Endodermal cell (in vitro differentiated cells): Measurements from ENCODE around the gene ITM2B. TPM values are rescaled to one million over a fixed set of nuclear protein-coding genes. Genes with fewer than 3 reads are reported as not detected.

Experiments
- DNase-seq: peaks from one replicate; pipeline ENCODE4 v3.0.0-alpha.2; 2017
- H3K27ac ChIP-seq: 2 replicates; pipeline ENCODE4 v1.5.1; 2013; ENCODE audit warnings: mild to moderate bottlenecking, low read depth, low read length, moderate library complexity
- H3K27me3 ChIP-seq: 2 replicates; pipeline ENCODE4 v1.6.1; 2013; ENCODE audit warnings: mild to moderate bottlenecking, low read length, moderate library complexity; ENCODE audit not compliant: insufficient read depth, control insufficient read depth, poor library complexity, severe bottlenecking
- H3K36me3 ChIP-seq: 2 replicates; pipeline ENCODE4 v1.7.0; 2013; ENCODE audit warnings: mild to moderate bottlenecking, low read length, moderate library complexity; ENCODE audit not compliant: control insufficient read depth, insufficient read depth
- H3K4me1 ChIP-seq: one replicate; pipeline ENCODE4 v1.7.0; 2013; ENCODE audit warnings: low read length; ENCODE audit not compliant: control insufficient read depth, insufficient read depth
- H3K4me3 ChIP-seq: 2 replicates; pipeline ENCODE4 v1.5.1; 2013; ENCODE audit warnings: mild to moderate bottlenecking, low read length, moderate library complexity
- H3K9ac ChIP-seq: 2 replicates; pipeline ENCODE4 v1.6.1; 2013; ENCODE audit warnings: mild to moderate bottlenecking, low read length, moderate library complexity; ENCODE audit not compliant: poor library complexity, severe bottlenecking; ENCODE audit errors: extremely low read depth
- H3K9me3 ChIP-seq: 2 replicates; pipeline ENCODE4 v1.6.1; 2013; ENCODE audit warnings: mild to moderate bottlenecking, low read length, moderate library complexity; ENCODE audit not compliant: control insufficient read depth
- H3K27ac Mint-ChIP-seq: 2 replicates; pipeline ENCODE4 v1.8.0; 2020; ENCODE audit warnings: mixed read lengths
- H3K27me3 Mint-ChIP-seq: 2 replicates; pipeline ENCODE4 v1.8.0; 2021; ENCODE audit warnings: mild to moderate bottlenecking, mixed read lengths; ENCODE audit not compliant: insufficient read depth
- H3K36me3 Mint-ChIP-seq: 2 replicates; pipeline ENCODE4 v1.8.0; 2020; ENCODE audit warnings: low read depth, mixed read lengths
- H3K4me1 Mint-ChIP-seq: 2 replicates; pipeline ENCODE4 v1.8.0; 2020; ENCODE audit warnings: mixed read lengths
- H3K4me3 Mint-ChIP-seq: 2 replicates; pipeline ENCODE4 v1.8.0; 2020; ENCODE audit warnings: mild to moderate bottlenecking, moderate library complexity, mixed read lengths
- H3K9me3 Mint-ChIP-seq: 2 replicates; pipeline ENCODE4 v1.8.0; 2020; ENCODE audit warnings: mild to moderate bottlenecking, mixed read lengths
- WGBS, 2 experiments: methylation state at CpG; one replicate each; pipeline versions ENCODE4 v1.1.5 to v1.1.7; 2013; ENCODE audit warnings: missing lambda C conversion rate in 2 of 2, mixed read lengths in 1 of 2; ENCODE audit not compliant: insufficient coverage in 1 of 2, insufficient read length in 1 of 2; 5-methylcytosine and 5-hydroxymethylcytosine counted together
- total RNA-seq, 2 donors: library from RNA; stranded (reverse); fragmentation: NEBNext Ultra II Directional in 1 of 2; extraction: Animal tissue kit (Norgen Biotek cat#: 25700) in 1 of 2; gene quantifications; 2 replicates in 1 of 2; 3 replicates in 1 of 2; pipeline ENCODE4 v1.2.1, GENCODE V29; 2021
- TF ChIP-seq, protein P1 (sequence below): fragments of 200-600 bp; sonication (generic); conservative IDR thresholded peaks from 2 replicates; pipeline ENCODE4 v1.5.0; 2021; ENCODE audit warnings: antibody characterized with exemption, mild to moderate bottlenecking

The ITM2B gene
- total RNA-seq, 2 donors from 2014 or later: 158 to 170 TPM

- no peak overlapping the region for H3K4me3 ChIP-seq
- no peaks in the 10 kb centered on the region for H3K4me1 ChIP-seq
- Mint-ChIP-seq H3K4me3 (no peak overlapping the region), H3K4me1 (no peaks in the 10 kb centered on the region), H3K27ac (no peak overlapping the region), H3K36me3 (peaks cover 3% of the 10 kb centered on the region), H3K9me3 (no peaks in the 10 kb centered on the region), H3K27me3 (no peaks in the 10 kb centered on the region)
- TF ChIP-seq, protein P1, sequence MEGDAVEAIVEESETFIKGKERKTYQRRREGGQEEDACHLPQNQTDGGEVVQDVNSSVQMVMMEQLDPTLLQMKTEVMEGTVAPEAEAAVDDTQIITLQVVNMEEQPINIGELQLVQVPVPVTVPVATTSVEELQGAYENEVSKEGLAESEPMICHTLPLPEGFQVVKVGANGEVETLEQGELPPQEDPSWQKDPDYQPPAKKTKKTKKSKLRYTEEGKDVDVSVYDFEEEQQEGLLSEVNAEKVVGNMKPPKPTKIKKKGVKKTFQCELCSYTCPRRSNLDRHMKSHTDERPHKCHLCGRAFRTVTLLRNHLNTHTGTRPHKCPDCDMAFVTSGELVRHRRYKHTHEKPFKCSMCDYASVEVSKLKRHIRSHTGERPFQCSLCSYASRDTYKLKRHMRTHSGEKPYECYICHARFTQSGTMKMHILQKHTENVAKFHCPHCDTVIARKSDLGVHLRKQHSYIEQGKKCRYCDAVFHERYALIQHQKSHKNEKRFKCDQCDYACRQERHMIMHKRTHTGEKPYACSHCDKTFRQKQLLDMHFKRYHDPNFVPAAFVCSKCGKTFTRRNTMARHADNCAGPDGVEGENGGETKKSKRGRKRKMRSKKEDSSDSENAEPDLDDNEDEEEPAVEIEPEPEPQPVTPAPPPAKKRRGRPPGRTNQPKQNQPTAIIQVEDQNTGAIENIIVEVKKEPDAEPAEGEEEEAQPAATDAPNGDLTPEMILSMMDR: no peak
- H3K27me3 ChIP-seq: no peaks in the 10 kb centered on the region
- no peak for DNase-seq
- no peak overlapping the region for H3K9ac ChIP-seq
- no peaks in the 10 kb centered on the region for H3K9me3 ChIP-seq
- 86 to 93% methylated on average over 1 to 2 of the region's 2 CpGs for WGBS, 2 experiments
- H3K27ac ChIP-seq: no peak overlapping the region
- H3K36me3 ChIP-seq: no peaks in the 10 kb centered on the region
Observed at GRCh38 chr13:48246102-48246501, 13.1 kb downstream of the ITM2B start.

DNA sequence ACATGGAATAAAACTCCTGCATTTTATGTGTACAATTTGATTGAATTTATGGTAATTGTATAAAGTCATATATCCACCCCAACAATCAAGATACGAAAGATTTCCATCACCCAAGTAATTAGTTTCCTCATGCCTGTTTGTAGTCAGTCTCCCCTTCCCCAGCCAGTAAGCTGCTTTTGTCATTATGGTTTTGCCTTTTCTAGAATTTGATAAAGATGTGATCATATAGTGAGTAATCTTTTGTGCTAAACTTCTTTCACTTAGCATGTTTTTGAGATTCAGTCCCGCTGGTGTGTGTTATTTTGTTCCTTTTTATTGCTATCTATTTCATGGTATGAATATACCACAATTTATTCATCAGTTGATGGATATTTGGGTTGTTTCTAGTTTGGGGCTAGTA lies 16.0 kb downstream of the ITM2B start:
- Histone ChIP-seq H3K9me3 (no peaks in the 10 kb centered on the region), H3K27me3 (no peaks in the 10 kb centered on the region), H3K9ac (no peak overlapping the region), H3K36me3 (peaks cover 3% of the 10 kb centered on the region), H3K4me3 (no peak overlapping the region), H3K27ac (no peak overlapping the region), H3K4me1 (peaks cover 4% of the 10 kb centered on the region)
- TF ChIP-seq, protein P1: no peak
- no peak overlapping the region for H3K4me3 Mint-ChIP-seq
- peak overlapping the region; percentile 15 for H3K27ac Mint-ChIP-seq
- no peaks in the 10 kb centered on the region for H3K27me3 Mint-ChIP-seq
- WGBS, 2 experiments: 100% methylated on average over 1 of the region's 2 CpGs; no CpG with 5 or more reads in 1 of the 2 experiments
- H3K9me3 Mint-ChIP-seq: no peaks in the 10 kb centered on the region
- DNase-seq: no peak
- peaks cover 5% of the 10 kb centered on the region for H3K4me1 Mint-ChIP-seq
- peaks cover 2% of the 10 kb centered on the region for H3K36me3 Mint-ChIP-seq

- Histone ChIP-seq H3K9ac (no peak overlapping the region), H3K27ac (no peak overlapping the region), H3K36me3 (peaks cover 20% of the 10 kb centered on the region), H3K27me3 (no peaks in the 10 kb centered on the region), H3K4me3 (no peak overlapping the region), H3K9me3 (no peaks in the 10 kb centered on the region), H3K4me1 (peaks cover 4% of the 10 kb centered on the region)
- DNase-seq: no peak
- H3K4me1 Mint-ChIP-seq: peaks cover 6% of the 10 kb centered on the region
- H3K9me3 Mint-ChIP-seq: no peaks in the 10 kb centered on the region
- no peak overlapping the region for H3K27ac Mint-ChIP-seq
- no peaks in the 10 kb centered on the region for H3K27me3 Mint-ChIP-seq
- WGBS, 2 experiments: 93 to 94% methylated on average over 2 to 3 of the region's 3 CpGs
- no peak overlapping the region for H3K4me3 Mint-ChIP-seq
- TF ChIP-seq, protein P1: no peak
- H3K36me3 Mint-ChIP-seq: peaks cover 15% of the 10 kb centered on the region
Observed at GRCh38 chr13:48251611-48252081, 18.6 kb downstream of the ITM2B start.
